Brain pericyte (primary cell): ENCODE results near the gene MACROD1.

Source experiments
- DNase-seq: peaks from one replicate; pipeline ENCODE4 v3.0.0-alpha.2; 2012; ENCODE audit warnings: low read depth, low spot score

MACROD1 gene

DNA sequence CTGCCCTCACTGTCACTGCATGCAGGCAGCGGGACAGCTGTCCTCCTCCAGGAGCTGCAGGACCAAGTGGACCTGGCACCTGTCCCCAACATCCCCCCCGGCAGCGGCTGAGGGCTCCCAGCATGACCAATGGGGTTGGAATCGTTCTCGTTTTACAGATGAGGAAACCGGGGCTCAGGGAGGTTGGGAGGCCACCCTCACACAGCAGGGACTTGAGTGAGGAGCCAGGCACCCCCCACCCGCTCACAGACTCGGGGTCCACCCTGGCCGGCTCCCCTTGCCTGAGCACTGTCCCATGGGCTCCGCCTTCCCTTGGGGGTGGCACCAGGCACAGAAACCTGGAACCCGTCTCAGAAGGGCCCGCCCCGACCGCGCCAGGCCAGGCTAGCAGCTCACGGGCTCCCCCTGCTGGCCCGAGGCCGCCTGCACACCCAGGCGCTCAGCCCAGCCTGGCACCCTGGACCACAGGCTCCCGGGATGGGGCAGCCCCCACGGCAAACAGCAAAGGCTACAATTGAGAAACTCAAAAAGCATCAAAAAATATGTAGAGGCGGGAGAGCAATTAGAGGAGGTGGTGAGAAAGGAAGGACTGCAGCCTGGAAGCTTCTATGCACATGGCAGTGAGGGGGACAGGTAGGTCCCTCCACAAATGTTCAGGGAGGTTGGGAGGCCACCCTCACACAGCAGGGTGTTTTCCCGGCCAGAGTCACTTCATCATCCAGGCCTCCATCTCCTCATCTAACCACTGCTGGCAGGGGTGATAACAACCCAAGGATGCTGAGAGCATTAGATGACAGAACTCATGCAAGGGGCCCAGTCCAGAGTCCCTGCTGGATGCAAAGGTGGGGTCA is 12.8 kb downstream of the MACROD1 start:
- DNase-seq = no peak

DNA sequence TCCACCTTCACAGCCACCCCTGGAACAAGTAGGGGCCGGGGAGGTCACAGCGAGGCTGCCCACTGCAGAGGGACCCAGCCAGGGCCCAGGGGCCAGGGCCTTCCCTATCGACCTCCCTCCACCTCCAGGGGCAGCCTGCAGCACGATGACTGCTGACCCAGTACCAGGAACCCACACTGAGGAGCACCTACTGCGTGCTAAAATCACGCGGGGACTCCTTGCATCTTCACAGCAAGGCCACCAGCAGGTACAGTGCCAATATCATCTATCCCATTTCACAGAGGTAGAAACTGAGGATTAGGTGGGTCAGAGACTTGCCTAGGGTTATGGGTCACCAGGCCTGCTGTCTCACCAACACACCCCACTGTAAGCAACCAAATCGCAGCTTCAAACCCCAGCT is 14.6 kb downstream of the MACROD1 start:
- no peak for DNase-seq

DNA sequence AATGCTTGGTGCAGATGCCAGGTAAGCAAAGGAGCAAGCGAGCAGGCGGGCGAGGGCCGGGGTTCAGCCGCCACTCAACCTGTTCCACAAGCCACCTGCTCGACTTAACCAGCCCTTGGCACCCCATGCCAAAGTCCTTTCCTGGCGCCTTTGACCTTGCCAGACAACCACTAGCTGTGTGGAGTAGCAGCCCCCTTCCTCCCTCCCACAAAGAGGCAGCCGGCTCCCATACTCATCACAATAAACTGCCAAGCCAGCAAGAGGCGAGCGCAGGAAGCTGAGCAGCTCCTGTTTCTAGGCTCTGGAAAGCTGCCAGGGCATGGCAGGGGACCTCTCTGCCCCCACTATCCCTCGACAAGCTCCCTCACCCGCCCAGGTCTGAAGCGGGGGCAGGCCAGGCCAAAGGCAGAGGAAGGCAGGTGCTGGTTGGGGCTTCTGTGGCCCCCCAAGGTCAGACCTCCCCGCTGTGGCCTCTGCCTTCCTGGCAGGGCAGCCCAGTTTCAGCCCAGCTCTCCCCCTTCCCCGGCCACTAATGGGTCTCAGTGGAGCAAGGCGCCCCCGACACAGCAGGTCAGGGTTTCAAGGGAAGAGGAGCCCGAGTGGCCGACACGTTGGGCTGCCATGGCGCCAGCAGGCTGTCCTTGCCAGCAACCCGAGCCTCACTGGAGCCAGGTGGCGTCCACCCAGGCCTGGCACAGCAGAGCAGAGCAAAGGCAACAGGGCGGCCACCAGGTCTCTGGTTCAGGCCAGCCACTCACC is 15.3 kb downstream of the MACROD1 start:
- DNase-seq = no peak

DNA sequence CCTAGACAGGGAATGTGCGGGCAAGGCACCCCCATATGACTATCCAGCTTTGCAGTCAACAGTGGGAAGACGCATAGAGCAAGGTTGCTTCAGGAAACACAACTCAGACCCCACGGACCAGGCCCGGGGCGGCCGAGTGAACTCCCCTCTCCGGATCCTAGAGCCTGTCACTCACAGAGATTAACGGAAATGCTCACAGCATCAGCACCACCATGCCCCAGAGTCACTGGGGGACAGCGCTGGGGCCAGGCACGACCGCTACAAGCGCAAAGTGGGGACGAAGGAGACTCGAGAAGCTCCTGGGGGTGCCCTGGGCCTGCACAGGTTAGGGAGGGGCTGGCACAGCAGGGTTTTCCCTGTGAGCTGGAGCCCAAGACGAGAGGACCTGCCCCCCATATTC is 15.9 kb downstream of the MACROD1 start:
- no peak for DNase-seq

DNA sequence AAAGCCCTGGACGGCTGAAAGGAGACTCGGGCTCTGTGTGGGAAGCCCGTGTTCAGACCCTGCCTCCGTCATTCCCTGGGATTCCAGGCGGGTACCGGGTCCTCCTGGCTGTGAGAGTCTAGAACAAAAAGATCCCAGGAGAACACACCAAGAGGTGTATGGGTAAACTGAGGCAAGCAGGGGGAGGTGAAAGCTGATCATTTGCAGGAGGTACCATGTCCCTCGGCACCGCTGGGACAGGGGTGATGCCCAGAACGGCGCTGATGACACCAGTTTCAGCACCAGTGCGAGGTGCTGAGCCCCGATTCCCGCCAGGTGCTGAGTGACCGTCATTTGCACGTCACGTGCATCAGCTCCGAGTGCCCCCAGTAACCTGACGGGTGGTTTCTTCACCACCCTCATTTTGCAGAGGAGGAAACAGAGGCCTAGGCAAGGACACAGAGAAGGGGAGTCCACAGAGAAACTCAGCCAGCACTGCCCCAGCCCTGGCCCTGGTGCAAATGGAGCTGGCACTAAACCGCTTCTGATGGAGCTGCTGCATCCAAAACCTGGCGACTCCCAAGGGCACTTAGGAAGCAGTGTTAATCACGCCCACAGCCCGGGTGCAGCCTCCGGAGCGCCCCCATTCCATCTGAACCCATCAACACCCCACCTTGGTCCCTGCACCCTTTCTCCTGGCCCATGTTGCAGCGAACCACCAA is 16.8 kb downstream of the MACROD1 start:
- DNase-seq = no peak

DNA sequence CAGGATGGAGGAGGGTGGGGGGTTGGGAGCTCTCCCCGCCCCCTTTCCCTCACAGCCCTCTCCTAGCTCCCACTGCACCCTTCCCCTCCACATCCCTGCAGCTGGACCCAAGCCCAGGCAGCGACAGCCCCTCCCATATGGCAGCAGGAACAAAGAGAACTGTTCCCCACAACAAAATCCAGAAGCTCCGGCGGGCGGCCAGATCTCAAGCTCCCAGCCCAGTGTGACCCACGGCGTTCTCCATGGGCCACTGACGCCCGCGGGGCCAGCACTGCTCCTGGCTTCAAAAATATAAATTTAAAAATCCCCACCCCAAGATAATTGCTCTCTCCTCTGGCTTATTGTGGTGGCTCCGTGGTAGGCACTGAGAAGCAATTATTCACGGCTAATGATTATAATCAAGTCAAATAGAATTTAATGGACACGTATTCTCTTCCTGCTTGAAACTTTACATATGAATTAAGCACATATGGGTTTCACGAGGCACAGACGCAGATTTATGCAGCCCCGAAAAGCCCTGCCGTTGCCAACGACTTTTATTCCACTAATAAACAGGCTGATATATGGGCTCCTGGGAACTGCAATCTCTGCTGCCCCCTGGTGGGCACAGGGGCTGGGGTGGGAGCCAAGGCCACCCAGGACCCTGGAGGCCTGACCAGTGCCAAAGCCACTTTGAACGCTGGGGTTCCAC is 17.5 kb downstream of the MACROD1 start:
- DNase-seq = peak; percentile 38

DNA sequence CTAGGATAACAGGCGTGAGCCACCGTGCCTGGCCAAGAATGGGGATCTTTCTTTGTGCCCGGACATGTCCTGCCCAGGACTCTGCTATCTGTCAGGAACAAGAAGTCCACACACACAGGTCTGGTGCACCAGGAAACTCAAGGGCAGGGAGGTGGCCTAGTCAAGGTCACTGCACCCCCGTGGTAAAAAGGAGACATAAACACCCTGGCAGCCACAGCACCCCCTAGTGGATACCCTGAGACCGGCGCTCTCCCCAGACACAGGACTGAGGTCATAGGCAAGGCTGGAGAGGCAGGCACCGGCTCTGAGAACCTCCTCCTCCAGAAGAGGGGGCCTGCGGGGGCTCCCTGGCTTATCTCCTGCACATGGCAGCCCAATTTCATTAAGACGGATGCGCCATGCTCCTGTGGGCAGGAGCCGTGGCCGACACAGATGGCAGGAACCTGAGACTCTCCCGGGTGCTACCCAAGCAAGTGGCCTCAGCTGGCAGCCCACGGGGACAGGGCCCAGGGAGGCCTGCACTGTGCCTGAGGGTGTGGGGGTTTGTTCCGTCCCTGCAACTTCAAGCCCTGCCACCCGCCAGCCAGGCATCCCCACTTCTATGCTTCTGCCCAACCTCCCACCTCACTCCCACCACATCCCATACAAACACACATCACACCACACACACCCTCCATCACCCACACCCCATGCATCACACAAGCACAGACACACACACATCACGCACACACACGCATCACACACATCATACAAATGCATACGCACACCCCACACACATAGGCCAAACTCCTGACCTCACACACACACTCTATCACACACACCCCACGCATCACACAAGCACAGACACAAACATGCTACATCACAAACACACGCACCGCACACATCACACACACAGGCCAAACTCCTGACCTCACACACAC is 19.6 kb downstream of the MACROD1 start:
- DNase-seq = no peak

DNA sequence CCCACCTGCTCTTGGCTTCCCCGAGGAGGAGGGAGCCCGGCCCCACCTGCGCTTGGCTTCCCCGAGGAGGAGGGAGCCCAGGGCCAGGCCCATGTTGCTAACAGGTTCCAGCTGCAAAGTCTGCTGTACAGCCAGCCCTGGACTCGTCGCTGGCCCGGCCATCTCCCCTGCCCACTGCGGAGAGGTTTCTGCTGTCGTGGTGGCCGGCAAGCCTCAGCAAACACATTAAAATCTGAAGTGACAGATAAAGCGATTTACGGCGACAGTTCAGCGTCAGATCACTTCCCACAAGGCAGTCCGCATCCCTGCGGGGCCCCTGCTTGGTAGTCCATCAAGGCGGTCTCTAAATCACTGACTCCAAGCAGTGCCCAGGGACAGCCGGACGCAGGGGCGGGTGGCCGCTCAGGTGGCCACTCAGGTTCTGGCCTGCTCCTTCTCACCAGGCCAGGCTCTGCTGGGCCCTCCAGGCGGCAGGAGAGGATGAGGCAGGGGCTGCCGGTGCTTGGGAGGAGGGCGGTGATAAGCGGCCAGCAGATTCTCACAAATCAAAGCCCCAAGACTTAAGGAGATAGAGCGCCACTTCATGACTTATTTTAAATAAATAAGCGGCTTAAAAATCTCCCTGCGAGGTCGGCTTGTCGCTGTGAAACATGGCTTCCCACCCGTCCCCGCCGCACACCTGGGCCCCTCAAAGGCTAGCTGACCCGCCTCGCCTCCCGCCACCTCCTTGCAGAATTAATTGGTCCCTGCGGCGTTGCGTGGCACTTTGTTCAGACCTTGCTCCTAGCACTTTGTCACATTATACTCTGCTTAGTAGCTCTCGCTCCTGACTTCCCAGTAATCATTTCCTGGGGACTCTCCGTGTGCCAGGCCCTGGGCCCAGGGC is 21.1 kb downstream of the MACROD1 start:
- no peak for DNase-seq

DNA sequence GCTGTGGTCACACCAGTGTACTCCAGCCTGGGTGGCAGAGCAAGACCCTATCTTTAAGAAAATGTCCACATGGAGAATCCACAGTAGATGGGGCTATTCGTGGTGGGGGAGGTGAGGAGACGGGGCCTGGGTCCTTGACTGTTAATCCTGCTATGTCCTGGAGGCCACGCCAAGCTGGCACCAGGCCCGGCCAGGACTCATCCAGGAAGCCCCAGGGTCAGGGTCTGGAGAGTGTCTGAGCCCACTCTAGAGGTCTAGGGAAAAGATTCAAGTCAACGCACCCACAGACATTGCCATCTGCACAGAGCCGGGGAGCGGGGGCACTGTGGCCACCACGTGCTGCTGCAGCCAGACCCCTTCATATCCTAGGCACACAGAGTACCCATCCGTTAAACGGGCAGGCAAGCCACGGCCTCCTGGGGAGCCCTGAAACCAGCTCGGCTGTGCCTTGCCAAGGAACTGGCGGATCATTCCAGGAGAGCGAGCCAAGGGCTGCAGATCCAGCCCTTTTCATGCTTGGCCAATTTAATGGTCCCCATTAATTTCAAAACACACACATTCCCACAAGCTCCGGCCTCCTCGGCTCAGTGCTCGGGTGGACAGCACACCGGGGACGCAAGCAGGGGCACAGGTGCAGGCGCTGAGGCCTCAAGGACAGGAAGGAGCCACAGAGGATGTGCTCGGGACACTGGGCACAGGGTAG is 24.7 kb downstream of the MACROD1 start:
- DNase-seq = no peak

DNA sequence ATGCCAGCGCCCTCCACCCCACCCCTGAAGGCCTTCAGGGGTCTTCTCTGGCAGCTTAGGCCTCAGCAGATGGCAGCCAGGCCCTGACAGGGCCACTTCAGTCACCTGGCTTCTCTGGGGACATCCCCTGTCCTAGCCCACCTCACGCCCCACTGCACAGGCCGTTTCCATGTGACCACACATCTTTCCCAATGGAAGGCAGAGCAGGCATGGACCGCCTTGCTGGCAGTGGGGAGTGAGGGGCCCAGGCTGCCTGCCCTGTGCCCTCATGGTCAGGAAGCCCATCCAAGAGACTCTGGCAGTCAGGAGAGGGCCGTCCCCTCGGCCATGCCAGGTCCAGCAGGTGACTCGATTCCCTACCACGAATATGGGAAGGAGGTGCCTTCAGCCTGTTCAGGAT is 25.8 kb downstream of the MACROD1 start:
- no peak for DNase-seq

DNA sequence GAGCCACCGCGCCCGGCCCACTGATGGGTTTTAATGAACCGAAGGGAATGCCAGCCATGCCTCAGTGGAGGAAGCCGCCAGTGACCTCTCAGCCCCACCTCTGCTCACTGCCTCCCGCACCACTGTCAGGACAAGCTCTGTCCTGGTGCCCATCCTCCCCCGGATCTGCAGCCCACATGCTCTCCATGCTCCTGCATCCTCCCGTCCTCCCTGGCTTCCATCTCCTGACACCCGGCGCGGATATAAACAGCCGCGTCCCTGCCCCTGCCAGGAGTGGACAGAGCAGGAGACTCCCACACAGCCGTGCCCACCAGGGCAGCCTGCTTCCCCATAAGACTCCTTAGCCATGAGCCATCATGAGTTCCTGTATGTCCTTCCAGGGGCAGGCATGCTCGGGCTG is 26.9 kb downstream of the MACROD1 start:
- no peak for DNase-seq

DNA sequence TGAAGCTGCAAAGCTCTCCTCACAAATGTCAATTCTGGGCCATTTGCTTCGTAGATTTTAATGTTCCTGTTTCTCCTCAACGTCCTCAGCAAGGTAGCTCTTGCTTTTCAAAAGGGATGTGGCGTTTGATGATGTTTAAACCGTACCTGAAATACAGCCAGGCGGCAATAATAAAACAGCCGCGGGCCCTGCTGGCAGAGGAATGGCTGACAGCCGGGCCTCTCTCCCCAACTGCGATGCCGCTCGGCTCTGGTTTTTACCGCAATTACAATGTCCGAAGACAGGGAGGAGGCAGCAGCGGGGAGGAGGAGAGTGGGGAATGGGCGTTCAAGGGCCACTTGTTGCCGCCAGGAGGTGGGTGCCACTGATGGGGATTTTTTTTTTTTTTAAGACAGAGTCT is 27.5 kb downstream of the MACROD1 start:
- DNase-seq = no peak

DNA sequence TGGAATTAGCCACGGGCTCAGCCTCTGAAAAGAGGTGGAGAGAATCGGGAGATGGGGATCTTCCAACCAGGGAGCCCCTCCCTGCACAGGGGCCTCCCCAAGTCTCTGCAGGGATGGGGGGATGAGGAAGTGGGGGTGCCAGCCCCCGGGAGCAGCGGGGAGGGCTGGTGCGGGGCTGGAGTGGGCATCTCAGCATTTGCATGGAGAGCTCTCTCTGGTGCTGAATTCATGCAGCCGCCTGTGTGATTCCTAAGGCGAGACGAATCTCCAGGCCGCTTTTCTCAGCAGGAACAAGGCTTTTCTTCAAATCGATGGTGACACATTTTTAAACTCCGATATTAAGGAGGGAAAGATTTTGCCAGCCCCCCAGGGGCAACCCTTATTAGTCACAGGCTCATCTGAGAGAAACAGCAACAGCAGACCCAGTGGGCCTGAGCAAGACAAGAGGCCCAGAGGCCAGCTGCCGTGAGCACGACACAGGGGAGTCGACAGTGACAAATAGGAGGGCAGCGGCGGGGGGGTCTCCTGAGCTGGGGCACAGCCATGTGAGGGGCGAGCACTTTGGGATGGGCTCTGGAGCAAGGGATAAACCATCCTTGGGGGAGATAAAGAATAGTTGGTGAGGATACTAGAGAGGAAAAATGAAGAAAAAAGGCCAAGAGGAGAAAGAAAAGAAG is 29.0 kb downstream of the MACROD1 start:
- no peak for DNase-seq

DNA sequence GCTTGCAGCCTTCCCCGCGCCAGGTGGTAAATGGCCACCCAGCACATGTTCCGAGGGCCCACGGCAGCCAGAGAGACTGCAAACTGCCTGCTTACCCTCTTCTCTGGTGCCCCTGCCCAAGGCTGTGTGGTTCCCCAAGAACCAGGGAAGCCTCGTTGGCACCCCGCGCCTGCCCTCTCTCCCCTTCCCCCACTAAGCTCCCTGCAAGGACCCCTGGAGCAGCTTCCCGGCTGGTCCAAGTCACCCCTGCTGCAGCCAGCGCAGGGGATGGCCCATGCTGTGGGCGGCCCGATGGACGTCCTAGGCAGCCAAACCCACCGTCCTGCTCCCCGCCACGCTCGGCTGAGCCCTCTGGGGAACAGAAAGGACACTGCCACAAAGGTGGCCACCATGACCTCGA is 30.2 kb downstream of the MACROD1 start:
- no peak for DNase-seq

DNA sequence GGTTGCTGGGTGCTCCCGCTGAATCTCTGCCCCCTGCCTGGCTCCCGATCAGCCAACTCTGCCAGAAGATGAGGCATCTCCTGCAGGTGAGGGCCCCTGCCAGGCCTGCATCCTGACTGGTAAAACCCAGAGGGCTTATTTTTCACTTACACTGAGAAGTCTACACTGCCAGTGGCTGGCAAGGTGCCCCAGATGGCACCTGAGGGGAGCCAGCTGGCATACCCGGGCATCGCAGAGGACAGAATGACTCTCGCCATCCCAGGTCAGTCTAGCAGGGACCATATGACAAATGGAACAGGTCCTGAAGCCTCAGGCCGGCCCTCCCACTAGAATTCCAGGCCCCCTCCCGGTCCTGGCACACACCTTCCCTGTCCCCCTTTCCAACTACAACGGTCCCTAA is 30.9 kb downstream of the MACROD1 start:
- DNase-seq = no peak

DNA sequence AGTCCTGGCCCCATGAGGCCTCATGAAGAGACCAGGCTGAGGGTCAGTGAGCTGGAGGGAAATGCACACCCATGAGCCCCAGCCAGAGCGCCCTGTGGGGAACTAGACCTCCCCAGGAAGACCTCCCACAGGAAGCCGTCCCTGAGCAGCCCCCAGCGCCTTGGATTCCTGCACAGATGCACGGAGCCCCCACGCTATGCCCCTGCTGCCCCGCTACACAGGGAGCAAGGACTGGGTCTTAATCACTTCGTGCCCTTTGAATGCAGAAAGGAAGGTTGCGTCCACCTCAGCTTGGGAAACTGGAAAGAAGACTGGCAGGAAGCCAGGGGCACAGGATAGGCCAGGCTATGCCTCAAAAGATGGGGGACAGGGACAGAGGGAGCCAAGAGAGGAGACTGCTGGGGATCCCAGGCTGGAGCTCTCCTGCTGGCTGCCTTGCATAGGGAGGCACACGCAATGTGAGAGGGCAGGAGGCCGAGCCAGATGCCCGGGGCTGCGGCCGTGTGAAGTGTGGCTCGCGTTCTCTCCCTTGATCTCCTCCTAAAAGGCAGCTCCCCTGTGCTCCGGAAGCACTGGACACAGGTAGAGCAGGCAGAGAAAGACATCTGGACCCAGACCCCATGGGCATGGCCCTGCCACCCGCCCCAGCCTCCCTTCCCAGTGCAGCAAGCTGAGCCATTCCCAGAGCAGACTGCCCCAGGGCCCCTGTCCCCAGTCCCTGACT is 32.8 kb downstream of the MACROD1 start:
- DNase-seq = no peak

DNA sequence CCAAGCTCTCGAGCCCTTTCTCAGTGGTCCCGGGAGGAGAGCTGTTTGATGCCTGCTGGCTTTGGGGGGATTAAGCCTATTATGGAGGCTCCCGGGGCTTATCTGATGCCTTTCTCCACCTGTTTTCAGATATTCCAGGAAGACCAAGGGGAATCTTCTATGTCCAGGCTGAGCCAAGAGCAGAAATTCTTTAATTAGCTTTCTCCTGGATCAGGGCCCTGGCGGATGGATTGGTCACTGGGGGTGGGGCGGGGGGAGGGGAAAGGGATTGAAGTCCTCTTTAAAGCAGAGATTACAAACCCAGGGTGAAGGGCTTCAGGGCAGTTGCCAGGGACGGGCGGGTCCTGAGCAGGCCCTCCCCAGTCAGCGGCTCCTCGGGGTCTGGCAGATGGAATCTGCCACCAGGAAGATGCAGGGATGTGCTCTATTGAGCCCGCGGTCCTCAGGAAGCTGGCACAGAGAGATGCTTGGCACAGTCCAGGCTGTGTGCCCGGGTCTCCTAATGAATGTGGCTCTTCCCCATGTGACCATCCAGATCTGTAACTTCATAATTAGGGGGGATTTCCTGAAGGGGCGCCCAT is 33.6 kb downstream of the MACROD1 start:
- no peak for DNase-seq
